Activated CD4-positive, alpha-beta T cell treated with anti-CD3 and anti-CD28 coated beads, Interleukin-2, amount 10 ng/mL, durations not matched to agents 24 days and 14 days (primary cell): ENCODE results near the gene CLCNKB. TPM values are rescaled to one million over a fixed set of nuclear protein-coding genes. Genes with fewer than 3 reads are reported as not detected.
A peak's percentile ranks its signal among the peaks of the same experiment; 100 is the strongest.
"Not testable (repeated sequence)": the region's sequence is repeated elsewhere in the genome, so short reads cannot be mapped to it uniquely, and the experiment has no call there.

Experiments
- DNase-seq: peaks from one replicate; pipeline ENCODE4 v3.0.0; 2022
- H3K27ac Mint-ChIP-seq: one replicate; pipeline ENCODE4 v1.8.0; 2022; ENCODE audit warnings: mild to moderate bottlenecking, mixed read lengths
- H3K27me3 Mint-ChIP-seq: one replicate; pipeline ENCODE4 v1.8.0; 2022; ENCODE audit warnings: mixed read lengths
- H3K36me3 Mint-ChIP-seq: one replicate; pipeline ENCODE4 v1.8.0; 2022; ENCODE audit warnings: low read depth, mild to moderate bottlenecking, mixed read lengths
- H3K4me1 Mint-ChIP-seq: one replicate; pipeline ENCODE4 v1.8.0; 2021; ENCODE audit warnings: mixed read lengths
- H3K4me3 Mint-ChIP-seq: one replicate; pipeline ENCODE4 v1.8.0; 2022; ENCODE audit warnings: mild to moderate bottlenecking, moderate library complexity, mixed read lengths
- H3K9me3 Mint-ChIP-seq: one replicate; pipeline ENCODE4 v1.8.0; 2021; ENCODE audit warnings: mixed read lengths
- intact Hi-C: fragments of 100-400 bp; cut with micrococcal nuclease; formaldehyde crosslinking; loops from one replicate; pipeline ENCODE4 v1.15.1; 2023
- total RNA-seq: library from RNA; stranded (reverse); gene quantifications from 2 replicates; pipeline ENCODE4 v1.2.3, GENCODE V29; 2022

The CLCNKB gene
- not detected in 2 replicates for total RNA-seq

- intact Hi-C loops, result no loop called here
- Mint-ChIP-seq H3K27me3 (peaks cover 2% of the 10 kb centered on the region), H3K36me3 (no peaks in the 10 kb centered on the region), H3K4me1 (no peaks in the 10 kb centered on the region), H3K4me3 (no peak within 1 kb of the TSS), H3K27ac (no peak within 1 kb of the TSS), H3K9me3 (no peaks in the 10 kb centered on the region)
- no peak for DNase-seq
Observed at GRCh38 chr1:16043521-16043920, at the start of gene CLCNKB. Gene CLCNKB (plus strand): TSS chr1:16043782. CDS start chr1:16044493, 711 bp downstream.

- Mint-ChIP-seq H3K27ac (no peak overlapping the region), H3K4me3 (no peak overlapping the region), H3K36me3 (no peaks in the 10 kb centered on the region), H3K9me3 (no peaks in the 10 kb centered on the region), H3K4me1 (peaks cover 3% of the 10 kb centered on the region), H3K27me3 (peaks cover 4% of the 10 kb centered on the region)
- DNase-seq, result peak; percentile 55
- intact Hi-C loops, result no loop called here
Observed at GRCh38 chr1:15994081-15994480, 49.5 kb upstream of the CLCNKB start.

GRCh38 chr1:15994590-15995351 is 48.8 kb upstream of the CLCNKB start:
- H3K4me3 Mint-ChIP-seq, result no peak overlapping the region
- peaks cover 3% of the 10 kb centered on the region for H3K4me1 Mint-ChIP-seq
- H3K36me3 Mint-ChIP-seq, result no peaks in the 10 kb centered on the region
- H3K27ac Mint-ChIP-seq, result no peak overlapping the region
- DNase-seq, result peak; percentile 84
- intact Hi-C loops, result no loop called here
- no peaks in the 10 kb centered on the region for H3K9me3 Mint-ChIP-seq
- peaks cover 5% of the 10 kb centered on the region for H3K27me3 Mint-ChIP-seq

- Mint-ChIP-seq H3K36me3 (no peaks in the 10 kb centered on the region), H3K4me1 (peaks cover 3% of the 10 kb centered on the region), H3K4me3 (no peak overlapping the region), H3K27ac (no peak overlapping the region), H3K9me3 (no peaks in the 10 kb centered on the region), H3K27me3 (peaks cover 5% of the 10 kb centered on the region)
- DNase-seq, result no peak
- intact Hi-C loops, result loop anchor here (2.0 kb wide), 1 partner anchor 182 kb away; no protein-coding TSS in a partner anchor
Observed at GRCh38 chr1:15997076-15997585, 46.5 kb upstream of the CLCNKB start.

GRCh38 chr1:15997637-15998280 is 45.8 kb upstream of the CLCNKB start:
- Mint-ChIP-seq H3K36me3 (no peaks in the 10 kb centered on the region), H3K27ac (no peak overlapping the region), H3K9me3 (no peaks in the 10 kb centered on the region), H3K4me1 (peaks cover 3% of the 10 kb centered on the region), H3K4me3 (no peak overlapping the region), H3K27me3 (peaks cover 5% of the 10 kb centered on the region)
- DNase-seq, result no peak
- intact Hi-C loops, result loop anchor here (2.0 kb wide), 1 partner anchor 183 kb away; no protein-coding TSS in a partner anchor

- Mint-ChIP-seq H3K9me3 (no peaks in the 10 kb centered on the region), H3K4me1 (peaks cover 3% of the 10 kb centered on the region), H3K4me3 (no peak overlapping the region), H3K36me3 (no peaks in the 10 kb centered on the region), H3K27ac (no peak overlapping the region), H3K27me3 (peaks cover 5% of the 10 kb centered on the region)
- no peak for DNase-seq
- intact Hi-C loops, result no loop called here
Observed at GRCh38 chr1:15998929-15999328, 44.7 kb upstream of the CLCNKB start.

GRCh38 chr1:16001274-16001673 is 42.3 kb upstream of the CLCNKB start:
- H3K36me3 Mint-ChIP-seq, H3K4me3 Mint-ChIP-seq, H3K27me3 Mint-ChIP-seq, intact Hi-C loops, H3K4me1 Mint-ChIP-seq, H3K9me3 Mint-ChIP-seq, DNase-seq, H3K27ac Mint-ChIP-seq: not testable (repeated sequence)

GRCh38 chr1:16005597-16005996 is 38.0 kb upstream of the CLCNKB start:
- H3K27me3 Mint-ChIP-seq, result no peaks in the 10 kb centered on the region
- no peaks in the 10 kb centered on the region for H3K9me3 Mint-ChIP-seq
- H3K4me1 Mint-ChIP-seq, result peaks cover 17% of the 10 kb centered on the region
- no peak overlapping the region for H3K4me3 Mint-ChIP-seq
- no peak overlapping the region for H3K27ac Mint-ChIP-seq
- intact Hi-C loops, result no loop called here
- DNase-seq, result no peak
- no peaks in the 10 kb centered on the region for H3K36me3 Mint-ChIP-seq

GRCh38 chr1:16006010-16006409 is 37.6 kb upstream of the CLCNKB start:
- DNase-seq, result no peak
- Mint-ChIP-seq H3K4me1 (peaks cover 17% of the 10 kb centered on the region), H3K36me3 (no peaks in the 10 kb centered on the region), H3K9me3 (no peaks in the 10 kb centered on the region), H3K27ac (no peak overlapping the region), H3K27me3 (no peaks in the 10 kb centered on the region), H3K4me3 (no peak overlapping the region)
- intact Hi-C loops, result no loop called here

GRCh38 chr1:16006552-16007485 is 36.8 kb upstream of the CLCNKB start:
- Mint-ChIP-seq H3K27me3 (no peaks in the 10 kb centered on the region), H3K27ac (peak overlapping the region; percentile 2), H3K4me1 (peaks cover 17% of the 10 kb centered on the region), H3K4me3 (no peak overlapping the region), H3K9me3 (no peaks in the 10 kb centered on the region), H3K36me3 (no peaks in the 10 kb centered on the region)
- intact Hi-C loops, result loop anchor here (1.0 kb wide), 2 partner anchors 192 to 215 kb away; no protein-coding TSS in a partner anchor
- DNase-seq, result no peak

- Mint-ChIP-seq H3K4me1 (peaks cover 18% of the 10 kb centered on the region), H3K27me3 (no peaks in the 10 kb centered on the region), H3K4me3 (no peak overlapping the region), H3K27ac (no peak overlapping the region), H3K36me3 (no peaks in the 10 kb centered on the region), H3K9me3 (no peaks in the 10 kb centered on the region)
- intact Hi-C loops, result loop anchor here (1.0 kb wide), 2 partner anchors 193 to 216 kb away; no protein-coding TSS in a partner anchor
- DNase-seq, result no peak
Observed at GRCh38 chr1:16007671-16008341, 35.8 kb upstream of the CLCNKB start.

GRCh38 chr1:16009030-16009460 is 34.5 kb upstream of the CLCNKB start:
- Mint-ChIP-seq H3K4me1 (peaks cover 25% of the 10 kb centered on the region), H3K27ac (no peak overlapping the region), H3K36me3 (no peaks in the 10 kb centered on the region), H3K9me3 (no peaks in the 10 kb centered on the region), H3K27me3 (no peaks in the 10 kb centered on the region), H3K4me3 (no peak overlapping the region)
- peak; percentile 93 for DNase-seq
- intact Hi-C loops, result loop anchor here (1.0 kb wide), 1 partner anchor 47 kb away; no protein-coding TSS in a partner anchor

GRCh38 chr1:16009678-16010077 is 33.9 kb upstream of the CLCNKB start:
- H3K4me3 Mint-ChIP-seq, result no peak overlapping the region
- H3K36me3 Mint-ChIP-seq, result no peaks in the 10 kb centered on the region
- H3K9me3 Mint-ChIP-seq, result no peaks in the 10 kb centered on the region
- H3K27ac Mint-ChIP-seq, result no peak overlapping the region
- peaks cover 27% of the 10 kb centered on the region for H3K4me1 Mint-ChIP-seq
- no peak for DNase-seq
- intact Hi-C loops, result loop anchor here (1.0 kb wide), 1 partner anchor 47 kb away; no protein-coding TSS in a partner anchor
- peaks cover 3% of the 10 kb centered on the region for H3K27me3 Mint-ChIP-seq
